ENCODE results near the gene HIBADH.

DNA sequence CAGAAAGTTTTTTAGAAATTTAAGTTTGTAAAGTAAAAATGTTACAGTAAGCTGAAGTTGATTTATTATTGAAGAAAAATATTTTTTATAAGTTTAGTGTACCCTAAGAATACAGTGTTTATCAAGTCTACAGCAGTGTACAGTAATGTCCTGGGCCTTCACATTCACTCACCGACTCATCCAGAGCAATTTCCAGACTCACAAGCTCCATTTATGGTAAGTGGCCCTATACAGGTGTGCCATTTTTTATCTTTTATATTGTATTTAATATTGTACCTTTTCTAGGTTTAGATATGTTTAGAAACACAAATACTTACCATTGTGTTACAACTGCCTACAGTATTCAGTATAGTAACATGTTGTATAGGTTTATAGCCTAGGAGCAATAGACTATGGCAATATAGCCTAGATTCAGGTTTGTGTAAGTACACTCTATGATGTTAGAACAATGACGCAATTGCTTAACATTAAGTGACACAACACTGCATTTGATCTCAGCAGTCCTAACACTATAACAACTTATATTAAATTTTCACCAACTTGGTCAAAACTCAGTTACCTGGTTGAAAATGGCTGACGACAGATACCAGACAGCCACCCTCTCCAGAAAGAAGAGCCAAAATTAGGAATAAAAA, 45.7 kb downstream of the HIBADH start:
- TF ChIP-seq, protein P1, sequence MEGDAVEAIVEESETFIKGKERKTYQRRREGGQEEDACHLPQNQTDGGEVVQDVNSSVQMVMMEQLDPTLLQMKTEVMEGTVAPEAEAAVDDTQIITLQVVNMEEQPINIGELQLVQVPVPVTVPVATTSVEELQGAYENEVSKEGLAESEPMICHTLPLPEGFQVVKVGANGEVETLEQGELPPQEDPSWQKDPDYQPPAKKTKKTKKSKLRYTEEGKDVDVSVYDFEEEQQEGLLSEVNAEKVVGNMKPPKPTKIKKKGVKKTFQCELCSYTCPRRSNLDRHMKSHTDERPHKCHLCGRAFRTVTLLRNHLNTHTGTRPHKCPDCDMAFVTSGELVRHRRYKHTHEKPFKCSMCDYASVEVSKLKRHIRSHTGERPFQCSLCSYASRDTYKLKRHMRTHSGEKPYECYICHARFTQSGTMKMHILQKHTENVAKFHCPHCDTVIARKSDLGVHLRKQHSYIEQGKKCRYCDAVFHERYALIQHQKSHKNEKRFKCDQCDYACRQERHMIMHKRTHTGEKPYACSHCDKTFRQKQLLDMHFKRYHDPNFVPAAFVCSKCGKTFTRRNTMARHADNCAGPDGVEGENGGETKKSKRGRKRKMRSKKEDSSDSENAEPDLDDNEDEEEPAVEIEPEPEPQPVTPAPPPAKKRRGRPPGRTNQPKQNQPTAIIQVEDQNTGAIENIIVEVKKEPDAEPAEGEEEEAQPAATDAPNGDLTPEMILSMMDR (IDR thresholded peaks at IDR 0.05) = no peak
- TF ChIP-seq POLR2A (IDR thresholded peaks at IDR 0.05) = no peak
